PC-9 (cell line): ENCODE data around the gene KAT6B.

Source experiments
- EZH2 ChIP-seq: fragments of 200-600 bp; sonication (generic); IDR thresholded peaks from 2 replicates; pipeline ENCODE4 v1.8.0; 2017; ENCODE audit warnings: antibody characterized with exemption, low read depth
- TF ChIP-seq, protein P1 (sequence below): fragments of 200-600 bp; sonication (generic); conservative IDR thresholded peaks from 2 replicates; pipeline ENCODE4 v1.6.1; 2017; ENCODE audit warnings: mixed run types, antibody characterized with exemption, mild to moderate bottlenecking, moderate library complexity

- TF ChIP-seq, protein P1, sequence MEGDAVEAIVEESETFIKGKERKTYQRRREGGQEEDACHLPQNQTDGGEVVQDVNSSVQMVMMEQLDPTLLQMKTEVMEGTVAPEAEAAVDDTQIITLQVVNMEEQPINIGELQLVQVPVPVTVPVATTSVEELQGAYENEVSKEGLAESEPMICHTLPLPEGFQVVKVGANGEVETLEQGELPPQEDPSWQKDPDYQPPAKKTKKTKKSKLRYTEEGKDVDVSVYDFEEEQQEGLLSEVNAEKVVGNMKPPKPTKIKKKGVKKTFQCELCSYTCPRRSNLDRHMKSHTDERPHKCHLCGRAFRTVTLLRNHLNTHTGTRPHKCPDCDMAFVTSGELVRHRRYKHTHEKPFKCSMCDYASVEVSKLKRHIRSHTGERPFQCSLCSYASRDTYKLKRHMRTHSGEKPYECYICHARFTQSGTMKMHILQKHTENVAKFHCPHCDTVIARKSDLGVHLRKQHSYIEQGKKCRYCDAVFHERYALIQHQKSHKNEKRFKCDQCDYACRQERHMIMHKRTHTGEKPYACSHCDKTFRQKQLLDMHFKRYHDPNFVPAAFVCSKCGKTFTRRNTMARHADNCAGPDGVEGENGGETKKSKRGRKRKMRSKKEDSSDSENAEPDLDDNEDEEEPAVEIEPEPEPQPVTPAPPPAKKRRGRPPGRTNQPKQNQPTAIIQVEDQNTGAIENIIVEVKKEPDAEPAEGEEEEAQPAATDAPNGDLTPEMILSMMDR, result no peak
- no peak for TF ChIP-seq EZH2
These were observed 168.5 kb downstream of the KAT6B start for GRCh38 chr10:74994854-74995253.
